Fibroblast of villous mesenchyme (primary cell): ENCODE measurements around the gene NNMT. TPM values are rescaled to one million over a fixed set of nuclear protein-coding genes. Genes with fewer than 3 reads are reported as not detected.

Experiments
- DNase-seq: peaks from one replicate; pipeline ENCODE4 v3.0.0-alpha.2; 2010; ENCODE audit warnings: low read depth
- H3K4me3 ChIP-seq: 2 replicates; pipeline ENCODE4 v1.5.1; 2011; ENCODE audit warnings: low read depth, mild to moderate bottlenecking, low read length
- total RNA-seq: library from RNA; depleted of rRNA; stranded (reverse); fragments of >200 nt; gene quantifications from 2 replicates; pipeline ENCODE4 v1.2.3, GENCODE V29; 2012
- TF ChIP-seq, protein P1 (sequence below): IDR thresholded peaks from 2 replicates; pipeline ENCODE4 v1.5.1; 2012; ENCODE audit warnings: low read depth, mild to moderate bottlenecking, low read length; ENCODE audit not compliant: insufficient read depth

The NNMT gene
- total RNA-seq, 1 donor = 505 TPM

- TF ChIP-seq, protein P1, sequence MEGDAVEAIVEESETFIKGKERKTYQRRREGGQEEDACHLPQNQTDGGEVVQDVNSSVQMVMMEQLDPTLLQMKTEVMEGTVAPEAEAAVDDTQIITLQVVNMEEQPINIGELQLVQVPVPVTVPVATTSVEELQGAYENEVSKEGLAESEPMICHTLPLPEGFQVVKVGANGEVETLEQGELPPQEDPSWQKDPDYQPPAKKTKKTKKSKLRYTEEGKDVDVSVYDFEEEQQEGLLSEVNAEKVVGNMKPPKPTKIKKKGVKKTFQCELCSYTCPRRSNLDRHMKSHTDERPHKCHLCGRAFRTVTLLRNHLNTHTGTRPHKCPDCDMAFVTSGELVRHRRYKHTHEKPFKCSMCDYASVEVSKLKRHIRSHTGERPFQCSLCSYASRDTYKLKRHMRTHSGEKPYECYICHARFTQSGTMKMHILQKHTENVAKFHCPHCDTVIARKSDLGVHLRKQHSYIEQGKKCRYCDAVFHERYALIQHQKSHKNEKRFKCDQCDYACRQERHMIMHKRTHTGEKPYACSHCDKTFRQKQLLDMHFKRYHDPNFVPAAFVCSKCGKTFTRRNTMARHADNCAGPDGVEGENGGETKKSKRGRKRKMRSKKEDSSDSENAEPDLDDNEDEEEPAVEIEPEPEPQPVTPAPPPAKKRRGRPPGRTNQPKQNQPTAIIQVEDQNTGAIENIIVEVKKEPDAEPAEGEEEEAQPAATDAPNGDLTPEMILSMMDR = no peak
- no peak overlapping the region for H3K4me3 ChIP-seq
- DNase-seq = no peak
Observed at GRCh38 chr11:114253771-114254170, 42.4 kb upstream of the NNMT start.

DNA sequence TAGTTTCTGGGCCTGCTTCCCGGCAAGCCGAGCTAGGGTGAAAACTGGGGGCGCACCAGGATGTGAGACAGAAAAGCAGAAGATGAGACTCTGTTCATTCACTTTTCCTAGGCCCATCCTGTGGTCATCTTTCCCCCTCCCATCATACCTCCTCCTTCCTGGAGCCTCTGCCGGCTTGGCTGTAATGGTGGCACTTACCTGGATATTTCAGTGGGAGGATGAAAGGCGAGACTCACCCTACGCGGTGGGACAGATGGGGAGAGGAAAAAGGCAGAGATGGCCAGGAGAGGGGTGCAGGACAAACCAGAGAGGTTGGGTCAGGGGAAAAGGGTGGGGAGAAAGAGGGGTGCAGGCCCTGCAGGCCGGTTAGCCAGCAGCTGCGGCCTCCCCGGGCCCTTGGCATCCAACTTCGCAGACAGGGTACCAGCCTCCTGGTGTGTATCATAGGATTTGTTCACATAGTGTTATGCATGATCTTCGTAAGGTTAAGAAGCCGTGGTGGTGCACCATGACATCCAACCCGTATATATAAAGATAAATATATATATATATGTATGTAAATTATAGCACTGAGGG lies 41.5 kb upstream of the NNMT start:
- TF ChIP-seq, protein P1 = no peak
- DNase-seq = no peak
- no peak overlapping the region for H3K4me3 ChIP-seq

DNA sequence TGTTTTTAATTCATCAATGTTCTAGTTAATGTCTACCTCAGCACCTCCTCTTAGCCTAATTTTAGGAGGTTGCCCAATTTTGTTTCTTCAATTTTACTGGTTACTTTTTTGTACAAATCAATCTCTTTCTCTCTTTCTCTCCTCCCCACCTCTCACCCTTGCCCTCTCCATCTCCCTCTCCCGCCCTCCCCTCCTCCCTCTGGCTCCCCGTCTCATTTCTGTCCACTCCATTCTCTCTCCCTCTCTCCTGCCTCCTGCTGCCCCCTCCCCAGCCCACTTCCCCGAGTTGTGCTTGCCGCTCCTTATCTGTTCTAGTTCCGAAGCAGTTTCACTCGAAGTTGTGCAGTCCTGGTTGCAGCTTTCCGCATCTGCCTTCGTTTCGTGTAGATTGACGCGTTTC lies 40.9 kb upstream of the NNMT start:
- no peak for DNase-seq
- no peak overlapping the region for H3K4me3 ChIP-seq
- TF ChIP-seq, protein P1 = no peak

DNA sequence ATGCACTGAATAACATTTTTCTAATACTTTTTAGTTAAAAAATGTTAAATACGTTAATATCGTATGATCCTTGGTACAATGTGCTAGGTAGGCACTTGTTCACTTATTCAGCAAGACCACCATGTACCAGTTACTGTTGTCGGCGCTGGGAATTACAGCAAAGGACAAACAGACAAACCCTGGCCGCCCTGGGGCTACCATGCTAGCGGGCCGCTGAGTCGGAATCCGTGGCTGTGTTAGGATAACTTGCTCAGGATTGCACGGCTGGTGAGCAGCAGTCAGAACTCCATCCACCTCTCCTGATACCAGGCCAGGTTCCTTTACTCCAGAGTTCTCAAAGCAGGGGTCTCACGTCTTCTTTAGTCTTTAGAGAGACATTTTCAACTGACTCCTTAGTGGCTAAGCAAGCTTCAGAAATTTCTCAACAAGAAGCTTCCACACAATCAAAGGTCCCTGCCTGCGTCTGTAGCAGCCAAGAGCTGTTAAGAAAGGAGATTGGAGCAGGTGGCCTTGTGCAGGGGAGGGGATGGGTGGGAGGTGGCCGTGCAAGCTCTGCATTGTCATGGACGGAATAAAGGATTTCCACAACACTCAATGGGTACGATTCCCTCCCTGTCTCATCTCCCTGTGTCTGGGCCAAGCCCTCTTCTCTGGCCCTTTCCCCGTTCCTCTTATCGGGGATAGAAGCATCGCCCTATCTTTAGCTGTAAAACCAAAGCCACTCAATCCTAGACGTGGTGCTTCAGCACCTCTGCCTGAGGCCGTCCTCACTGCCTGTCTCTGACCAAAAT lies 39.8 kb upstream of the NNMT start:
- no peak for DNase-seq
- TF ChIP-seq, protein P1 = no peak
- H3K4me3 ChIP-seq = no peak overlapping the region

- no peak for DNase-seq
- TF ChIP-seq, protein P1 = no peak
- H3K4me3 ChIP-seq = no peak overlapping the region
Observed at GRCh38 chr11:114256967-114257286, 39.3 kb upstream of the NNMT start.

DNA sequence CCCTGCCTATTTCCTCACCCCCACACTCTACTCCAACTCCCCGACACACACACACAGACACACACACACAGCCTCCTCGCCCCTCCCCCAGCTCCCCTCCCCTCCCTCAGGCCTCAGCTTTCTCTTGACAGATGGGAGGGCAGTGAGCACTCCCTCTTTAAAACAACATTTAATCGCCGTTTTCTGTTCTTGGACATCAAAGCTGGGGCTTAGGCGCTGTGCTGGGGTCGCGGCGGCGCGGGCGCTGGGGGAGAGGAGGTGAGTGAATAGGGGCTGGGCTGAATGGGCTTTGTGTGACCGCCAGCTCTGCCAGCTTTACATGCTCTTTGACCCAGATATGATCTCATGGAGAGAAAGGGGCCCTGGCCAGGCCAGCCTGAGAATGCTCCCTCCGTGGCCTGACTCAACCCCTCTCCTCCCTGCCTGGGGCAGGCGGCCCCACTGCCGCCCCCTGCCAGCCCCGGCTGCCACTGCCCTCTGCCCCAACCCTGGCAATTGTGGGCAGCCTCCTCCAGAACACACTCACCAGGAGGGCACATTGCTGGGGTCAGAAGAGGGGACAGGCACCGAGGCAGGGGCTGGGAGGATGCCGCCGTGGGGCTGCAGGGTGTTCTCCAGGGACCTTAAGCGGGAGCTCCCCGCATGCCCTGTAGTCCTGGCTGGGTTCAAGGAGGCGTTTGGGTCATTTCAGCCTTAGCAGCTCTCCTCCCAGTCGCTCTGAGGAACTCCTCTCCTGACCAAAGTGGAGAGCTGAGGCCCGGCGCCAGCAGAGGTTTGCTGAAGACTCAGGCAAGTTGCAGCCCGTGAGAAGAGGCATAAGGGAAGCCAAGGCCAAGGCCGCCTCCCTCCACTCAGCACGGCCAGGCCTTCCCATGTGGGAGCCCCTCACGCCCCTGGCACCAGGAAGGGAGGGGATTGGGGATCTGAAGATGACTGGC lies 38.3 kb upstream of the NNMT start:
- TF ChIP-seq, protein P1 = peak; percentile 35
- no peak overlapping the region for H3K4me3 ChIP-seq
- DNase-seq = peak; percentile 66
